Measurements from ENCODE around the gene ATP8B3. TPM values are rescaled to one million over a fixed set of nuclear protein-coding genes. Genes with fewer than 3 reads are reported as not detected.
A peak's percentile ranks its signal among the peaks of the same experiment; 100 is the strongest.

Gene ATP8B3
- total and polyA plus RNA-seq, 2 of the 13 experiments (the other 11 are each of a cell fraction or from before 2014, with no cell fraction given) = 2.6 to 5.9 TPM

DNA sequence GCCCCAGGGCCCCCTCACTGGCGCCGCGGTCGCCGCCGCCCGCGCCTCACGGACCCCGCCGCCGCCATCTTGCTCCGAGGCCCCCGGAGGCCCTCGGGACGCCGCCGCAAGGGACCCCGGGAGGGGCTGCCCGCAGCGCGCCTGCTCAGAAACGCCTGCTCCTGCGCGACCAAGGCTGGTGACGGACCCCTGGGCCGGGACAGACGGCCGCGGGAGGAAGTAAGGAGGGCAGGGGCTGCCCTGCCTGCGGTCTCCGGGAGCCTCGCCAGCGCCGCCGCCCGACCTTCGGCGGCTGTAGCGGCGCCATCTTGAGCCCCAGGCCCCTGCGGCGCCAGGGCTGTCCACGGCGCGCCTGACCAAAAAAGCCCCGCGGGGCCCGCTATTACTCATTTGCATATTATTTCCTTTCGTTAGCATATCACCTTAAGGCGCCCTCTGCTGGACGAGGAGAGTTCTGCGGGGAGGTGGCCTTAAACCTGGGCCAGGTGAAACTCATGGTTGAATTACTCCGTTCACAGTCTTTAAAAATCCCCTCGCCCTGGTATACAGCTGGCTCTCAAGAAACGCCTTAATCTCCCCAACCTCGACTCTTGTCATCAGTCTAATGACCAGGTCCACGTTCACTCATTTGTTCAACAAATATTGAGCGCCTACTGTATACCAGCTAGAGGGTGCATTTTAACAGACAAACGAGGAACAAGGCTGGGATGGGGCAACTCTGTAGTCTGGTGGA is 36.5 kb upstream of the ATP8B3 start, which contains the start of gene REXO1 (continued):
- TF ChIP-seq ZNF329 (CRISPR knock-in tag; IDR thresholded peaks at IDR 0.05; ENCODE audit: low read depth) (no peak), RXRB (CRISPR knock-in tag; IDR thresholded peaks at IDR 0.05; ENCODE audit: borderline replicate concordance) (0 out of 2 replicates have a peak, but pooled peaks have one; percentile 16), RXRA (CRISPR knock-in tag; IDR thresholded peaks at IDR 0.05) (peak; percentile 49; the same call in 1 of the 2 replicates), ZNF629 (CRISPR knock-in tag; conservative IDR thresholded peaks at IDR 0.05) (no peak), RBAK (CRISPR knock-in tag; IDR thresholded peaks at IDR 0.05) (no peak), DPF2 (CRISPR knock-in tag; IDR thresholded peaks at IDR 0.05; ENCODE audit: borderline replicate concordance, low read depth) (no peak), ASH2L (IDR thresholded peaks at IDR 0.05; ENCODE audit: insufficient read length, low read depth, low read length) (peak; percentile 94), RBFOX2 (IDR thresholded peaks at IDR 0.05; ENCODE audit: low read depth, low read length) (peak; percentile 80), THAP11 (CRISPR knock-in tag; IDR thresholded peaks at IDR 0.05) (peak; percentile 87), SOX6 (IDR thresholded peaks at IDR 0.05) (no peak), SOX6 (CRISPR knock-in tag; IDR thresholded peaks at IDR 0.05) (0 out of 2 replicates have a peak, but pooled peaks have one; percentile 32), NR2F2 (IDR thresholded peaks at IDR 0.05; ENCODE audit: borderline replicate concordance, low read depth) (no peak), GLI4 (CRISPR knock-in tag; IDR thresholded peaks at IDR 0.05; ENCODE audit: borderline replicate concordance) (no peak), XRCC5 (optimal IDR thresholded peaks at IDR 0.05; ENCODE audit: low read length) (peak; percentile 76), ZNF460 (CRISPR knock-in tag; IDR thresholded peaks at IDR 0.05; ENCODE audit: borderline replicate concordance) (no peak), ARNT2 (CRISPR knock-in tag; IDR thresholded peaks at IDR 0.05; ENCODE audit: low read depth) (peak; percentile 46; the same call in 1 of the 2 replicates), SRSF9 (IDR thresholded peaks at IDR 0.05; ENCODE audit: borderline replicate concordance, insufficient read depth, low read depth, low read length, poor library complexity, severe bottlenecking) (no peak), ZBTB38 (CRISPR knock-in tag; IDR thresholded peaks at IDR 0.05) (0 out of 2 replicates have a peak, but pooled peaks have one; percentile 28), CCDC6 (CRISPR knock-in tag; IDR thresholded peaks at IDR 0.05) (0 out of 2 replicates have a peak, but pooled peaks have one; percentile 45)
- TF ChIP-seq, protein P1, sequence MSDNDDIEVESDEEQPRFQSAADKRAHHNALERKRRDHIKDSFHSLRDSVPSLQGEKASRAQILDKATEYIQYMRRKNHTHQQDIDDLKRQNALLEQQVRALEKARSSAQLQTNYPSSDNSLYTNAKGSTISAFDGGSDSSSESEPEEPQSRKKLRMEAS (IDR thresholded peaks at IDR 0.05) = peak; percentile 36; the same call in 1 of the 2 replicates
- TF ChIP-seq, protein P2, sequence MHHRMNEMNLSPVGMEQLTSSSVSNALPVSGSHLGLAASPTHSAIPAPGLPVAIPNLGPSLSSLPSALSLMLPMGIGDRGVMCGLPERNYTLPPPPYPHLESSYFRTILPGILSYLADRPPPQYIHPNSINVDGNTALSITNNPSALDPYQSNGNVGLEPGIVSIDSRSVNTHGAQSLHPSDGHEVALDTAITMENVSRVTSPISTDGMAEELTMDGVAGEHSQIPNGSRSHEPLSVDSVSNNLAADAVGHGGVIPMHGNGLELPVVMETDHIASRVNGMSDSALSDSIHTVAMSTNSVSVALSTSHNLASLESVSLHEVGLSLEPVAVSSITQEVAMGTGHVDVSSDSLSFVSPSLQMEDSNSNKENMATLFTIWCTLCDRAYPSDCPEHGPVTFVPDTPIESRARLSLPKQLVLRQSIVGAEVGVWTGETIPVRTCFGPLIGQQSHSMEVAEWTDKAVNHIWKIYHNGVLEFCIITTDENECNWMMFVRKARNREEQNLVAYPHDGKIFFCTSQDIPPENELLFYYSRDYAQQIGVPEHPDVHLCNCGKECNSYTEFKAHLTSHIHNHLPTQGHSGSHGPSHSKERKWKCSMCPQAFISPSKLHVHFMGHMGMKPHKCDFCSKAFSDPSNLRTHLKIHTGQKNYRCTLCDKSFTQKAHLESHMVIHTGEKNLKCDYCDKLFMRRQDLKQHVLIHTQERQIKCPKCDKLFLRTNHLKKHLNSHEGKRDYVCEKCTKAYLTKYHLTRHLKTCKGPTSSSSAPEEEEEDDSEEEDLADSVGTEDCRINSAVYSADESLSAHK (CRISPR knock-in tag; IDR thresholded peaks at IDR 0.05; ENCODE audit: borderline replicate concordance) = no peak
- TF ChIP-seq, protein P3, sequence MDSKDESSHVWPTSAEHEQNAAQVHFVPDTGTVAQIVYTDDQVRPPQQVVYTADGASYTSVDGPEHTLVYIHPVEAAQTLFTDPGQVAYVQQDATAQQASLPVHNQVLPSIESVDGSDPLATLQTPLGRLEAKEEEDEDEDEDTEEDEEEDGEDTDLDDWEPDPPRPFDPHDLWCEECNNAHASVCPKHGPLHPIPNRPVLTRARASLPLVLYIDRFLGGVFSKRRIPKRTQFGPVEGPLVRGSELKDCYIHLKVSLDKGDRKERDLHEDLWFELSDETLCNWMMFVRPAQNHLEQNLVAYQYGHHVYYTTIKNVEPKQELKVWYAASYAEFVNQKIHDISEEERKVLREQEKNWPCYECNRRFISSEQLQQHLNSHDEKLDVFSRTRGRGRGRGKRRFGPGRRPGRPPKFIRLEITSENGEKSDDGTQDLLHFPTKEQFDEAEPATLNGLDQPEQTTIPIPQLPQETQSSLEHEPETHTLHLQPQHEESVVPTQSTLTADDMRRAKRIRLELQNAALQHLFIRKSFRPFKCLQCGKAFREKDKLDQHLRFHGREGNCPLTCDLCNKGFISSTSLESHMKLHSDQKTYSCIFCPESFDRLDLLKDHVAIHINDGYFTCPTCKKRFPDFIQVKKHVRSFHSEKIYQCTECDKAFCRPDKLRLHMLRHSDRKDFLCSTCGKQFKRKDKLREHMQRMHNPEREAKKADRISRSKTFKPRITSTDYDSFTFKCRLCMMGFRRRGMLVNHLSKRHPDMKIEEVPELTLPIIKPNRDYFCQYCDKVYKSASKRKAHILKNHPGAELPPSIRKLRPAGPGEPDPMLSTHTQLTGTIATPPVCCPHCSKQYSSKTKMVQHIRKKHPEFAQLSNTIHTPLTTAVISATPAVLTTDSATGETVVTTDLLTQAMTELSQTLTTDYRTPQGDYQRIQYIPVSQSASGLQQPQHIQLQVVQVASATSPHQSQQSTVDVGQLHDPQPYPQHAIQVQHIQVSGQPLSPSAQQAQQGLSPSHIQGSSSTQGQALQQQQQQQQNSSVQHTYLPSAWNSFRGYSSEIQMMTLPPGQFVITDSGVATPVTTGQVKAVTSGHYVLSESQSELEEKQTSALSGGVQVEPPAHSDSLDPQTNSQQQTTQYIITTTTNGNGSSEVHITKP (CRISPR knock-in tag; IDR thresholded peaks at IDR 0.05; ENCODE audit: low read depth) = no peak
